HG03135 (cell line): ENCODE measurements around the gene GNG7.
A peak's percentile ranks its signal among the peaks of the same experiment; 100 is the strongest.

ENCODE experiments used
- ATAC-seq: cut with Tn5 transposase; IDR thresholded peaks from one replicate; pipeline ENCODE4 v1.9.1; 2021; ENCODE audit warnings: mild to moderate bottlenecking, moderate library complexity; ENCODE audit not compliant: unreplicated experiment

Gene GNG7

GRCh38 chr19:2702170-2703076 is at the start of gene GNG7:
Gene GNG7, minus strand, starts transcription at chr19:2702694. Its CDS starts 182,006 bp downstream, at chr19:2520688.
- ATAC-seq: peak; percentile 60

GRCh38 chr19:2751438-2751830 is 48.9 kb upstream of the GNG7 start:
- no peak for ATAC-seq

- no peak for ATAC-seq
Measured at GRCh38 chr19:2750808-2751437, 48.4 kb upstream of the GNG7 start.

GRCh38 chr19:2747349-2747748 is 44.9 kb upstream of the GNG7 start:
- no peak for ATAC-seq

GRCh38 chr19:2744113-2744512 is 41.6 kb upstream of the GNG7 start:
- ATAC-seq: no peak

- ATAC-seq: no peak
Measured at GRCh38 chr19:2743099-2743498, 40.6 kb upstream of the GNG7 start.

- no peak for ATAC-seq
Measured at GRCh38 chr19:2740314-2740656, 37.8 kb upstream of the GNG7 start.

- ATAC-seq: peak; percentile 92
Measured at GRCh38 chr19:2739602-2740313, 37.3 kb upstream of the GNG7 start, which contains the start of gene SLC39A3. Gene SLC39A3, minus strand, starts transcription at chr19:2740017. Its CDS starts 2,760 bp downstream, at chr19:2737257.

GRCh38 chr19:2736550-2737190 is 34.2 kb upstream of the GNG7 start:
- no peak for ATAC-seq

- no peak for ATAC-seq
Measured at GRCh38 chr19:2735374-2735773, 32.9 kb upstream of the GNG7 start.

GRCh38 chr19:2734589-2735288 is 32.2 kb upstream of the GNG7 start:
- ATAC-seq: no peak

- ATAC-seq: no peak
Measured at GRCh38 chr19:2733930-2734588, 31.6 kb upstream of the GNG7 start.

GRCh38 chr19:2732883-2733282 is 30.4 kb upstream of the GNG7 start:
- ATAC-seq: no peak

GRCh38 chr19:2732157-2732725 is 29.7 kb upstream of the GNG7 start:
- no peak for ATAC-seq

- ATAC-seq: no peak
Measured at GRCh38 chr19:2731181-2731995, 28.9 kb upstream of the GNG7 start.

- no peak for ATAC-seq
Measured at GRCh38 chr19:2729943-2730818, 27.7 kb upstream of the GNG7 start.

GRCh38 chr19:2728783-2729387 is 26.4 kb upstream of the GNG7 start:
- ATAC-seq: no peak

- ATAC-seq: no peak
Measured at GRCh38 chr19:2727640-2727944, 25.1 kb upstream of the GNG7 start.
